ENCODE measurements around the gene ARG1.
"Not testable (repeated sequence)": the region's sequence is repeated elsewhere in the genome, so short reads cannot be mapped to it uniquely, and the experiment has no call there.

Gene ARG1

DNA sequence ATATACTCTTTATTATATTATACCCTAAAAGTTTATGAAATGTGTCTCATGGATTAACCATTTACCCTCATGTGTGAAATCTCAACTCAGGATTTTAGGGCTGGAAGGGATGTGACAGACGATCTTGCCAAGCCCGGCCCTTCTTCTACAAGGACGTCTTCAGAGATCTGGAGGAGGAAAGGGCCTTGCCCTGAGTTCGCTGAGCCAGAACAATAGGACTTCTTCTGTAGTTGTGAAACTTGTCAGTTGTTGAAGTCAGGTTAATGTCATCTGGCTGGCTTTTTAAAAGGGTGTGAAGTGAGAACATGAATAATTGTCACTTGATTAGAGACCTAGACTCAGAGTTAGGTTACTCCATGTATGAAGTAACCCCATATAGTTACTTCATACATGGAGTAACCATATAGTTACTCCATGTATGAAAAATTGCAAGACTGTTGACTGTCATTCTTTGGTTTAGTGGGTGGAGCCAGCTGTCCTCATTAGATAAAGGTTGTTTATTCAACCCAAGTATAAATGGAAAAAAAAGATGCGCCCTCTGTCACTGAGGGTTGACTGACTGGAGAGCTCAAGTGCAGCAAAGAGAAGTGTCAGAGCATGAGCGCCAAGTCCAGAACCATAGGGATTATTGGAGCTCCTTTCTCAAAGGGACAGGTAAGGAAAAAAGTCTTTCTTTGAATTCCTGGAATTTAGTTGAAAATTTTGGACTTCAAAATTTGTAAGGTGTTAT, at the start of gene ARG1:
Gene ARG1, plus strand, starts transcription at position 541 of the 730 bp plus-strand sequence. Its CDS starts 57 bp downstream, at position 598.
- H3K27ac ChIP-seq: no peak within 1 kb of the TSS
- TF ChIP-seq ZFX (IDR thresholded peaks at IDR 0.05): no peak
- TF ChIP-seq, protein P1, sequence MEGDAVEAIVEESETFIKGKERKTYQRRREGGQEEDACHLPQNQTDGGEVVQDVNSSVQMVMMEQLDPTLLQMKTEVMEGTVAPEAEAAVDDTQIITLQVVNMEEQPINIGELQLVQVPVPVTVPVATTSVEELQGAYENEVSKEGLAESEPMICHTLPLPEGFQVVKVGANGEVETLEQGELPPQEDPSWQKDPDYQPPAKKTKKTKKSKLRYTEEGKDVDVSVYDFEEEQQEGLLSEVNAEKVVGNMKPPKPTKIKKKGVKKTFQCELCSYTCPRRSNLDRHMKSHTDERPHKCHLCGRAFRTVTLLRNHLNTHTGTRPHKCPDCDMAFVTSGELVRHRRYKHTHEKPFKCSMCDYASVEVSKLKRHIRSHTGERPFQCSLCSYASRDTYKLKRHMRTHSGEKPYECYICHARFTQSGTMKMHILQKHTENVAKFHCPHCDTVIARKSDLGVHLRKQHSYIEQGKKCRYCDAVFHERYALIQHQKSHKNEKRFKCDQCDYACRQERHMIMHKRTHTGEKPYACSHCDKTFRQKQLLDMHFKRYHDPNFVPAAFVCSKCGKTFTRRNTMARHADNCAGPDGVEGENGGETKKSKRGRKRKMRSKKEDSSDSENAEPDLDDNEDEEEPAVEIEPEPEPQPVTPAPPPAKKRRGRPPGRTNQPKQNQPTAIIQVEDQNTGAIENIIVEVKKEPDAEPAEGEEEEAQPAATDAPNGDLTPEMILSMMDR (conservative IDR thresholded peaks at IDR 0.05): no peak

- no peak for TF ChIP-seq ZFX (IDR thresholded peaks at IDR 0.05)
- TF ChIP-seq, protein P1 (conservative IDR thresholded peaks at IDR 0.05): no peak
- no peak overlapping the region for H3K27ac ChIP-seq
Observed at GRCh38 chr6:131523988-131524673, 48.9 kb upstream of the ARG1 start.

GRCh38 chr6:131524695-131525336, 48.2 kb upstream of the ARG1 start:
- TF ChIP-seq ZFX (IDR thresholded peaks at IDR 0.05): no peak
- TF ChIP-seq, protein P1 (conservative IDR thresholded peaks at IDR 0.05): no peak
- H3K27ac ChIP-seq: no peak overlapping the region

DNA sequence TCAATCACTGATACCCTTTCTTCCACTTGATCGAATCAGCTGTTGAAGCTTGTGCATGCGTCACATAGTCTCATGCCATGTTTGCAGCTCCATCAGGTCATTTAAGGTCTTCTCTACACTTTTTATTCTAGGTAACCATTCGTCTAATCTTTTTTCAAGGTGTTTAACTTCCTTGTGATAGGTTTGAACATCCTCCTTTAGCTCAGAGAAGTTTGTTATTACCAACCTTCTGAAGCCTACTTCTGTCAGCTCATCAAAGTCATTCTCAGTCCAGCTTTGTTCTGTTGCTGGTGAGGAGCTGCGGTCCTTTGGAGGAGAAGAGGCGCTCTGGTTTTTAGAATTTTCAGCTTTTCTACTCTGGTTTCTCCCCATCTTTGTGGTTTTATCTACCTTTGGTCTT, 42.1 kb upstream of the ARG1 start:
- H3K27ac ChIP-seq: not testable (repeated sequence)

DNA sequence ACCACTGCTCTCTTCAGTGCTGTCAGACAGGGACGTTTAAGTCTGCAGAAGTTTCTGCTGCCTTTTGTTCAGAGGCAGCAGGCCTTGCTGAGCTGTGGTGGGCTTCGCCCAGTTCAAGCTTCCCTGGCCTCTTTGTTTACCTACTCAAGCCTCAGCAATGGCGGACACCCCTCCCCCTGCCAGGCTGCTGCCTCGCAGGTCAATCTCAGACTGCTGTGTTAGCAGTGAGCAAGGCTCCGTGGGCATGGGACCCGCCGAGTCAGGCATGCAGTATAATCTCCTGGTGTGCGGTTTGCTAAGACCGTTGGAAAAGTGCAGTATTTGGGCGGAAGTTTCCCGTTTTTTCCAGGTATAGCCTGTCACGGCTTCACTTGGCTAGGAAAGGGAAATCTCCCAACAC, 41.3 kb upstream of the ARG1 start:
- not testable (repeated sequence) for H3K27ac ChIP-seq

DNA sequence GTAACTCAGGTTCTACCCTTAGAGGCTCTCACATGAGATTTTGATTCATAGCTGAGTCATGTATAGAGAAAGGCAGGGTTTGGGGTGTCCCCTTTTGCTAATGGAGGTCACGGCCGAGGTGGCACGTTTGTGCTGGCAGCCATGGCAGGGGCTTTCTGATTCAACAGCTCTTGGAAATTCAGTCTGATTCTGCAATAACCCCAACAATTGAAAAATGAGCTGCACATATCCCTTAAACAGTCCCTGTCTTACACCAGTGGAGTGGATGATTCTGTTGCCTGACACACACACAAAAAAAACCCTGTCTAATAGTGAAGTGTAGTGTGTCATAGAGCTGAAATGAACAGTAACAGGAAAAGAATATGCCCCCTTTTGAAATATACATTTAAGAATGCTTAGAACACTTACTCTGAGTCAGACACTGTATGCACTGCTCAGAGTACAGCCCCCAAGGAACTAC, 40.4 kb upstream of the ARG1 start:
- no peak for TF ChIP-seq ZFX (IDR thresholded peaks at IDR 0.05)
- TF ChIP-seq, protein P1 (conservative IDR thresholded peaks at IDR 0.05): no peak
- no peak overlapping the region for H3K27ac ChIP-seq

DNA sequence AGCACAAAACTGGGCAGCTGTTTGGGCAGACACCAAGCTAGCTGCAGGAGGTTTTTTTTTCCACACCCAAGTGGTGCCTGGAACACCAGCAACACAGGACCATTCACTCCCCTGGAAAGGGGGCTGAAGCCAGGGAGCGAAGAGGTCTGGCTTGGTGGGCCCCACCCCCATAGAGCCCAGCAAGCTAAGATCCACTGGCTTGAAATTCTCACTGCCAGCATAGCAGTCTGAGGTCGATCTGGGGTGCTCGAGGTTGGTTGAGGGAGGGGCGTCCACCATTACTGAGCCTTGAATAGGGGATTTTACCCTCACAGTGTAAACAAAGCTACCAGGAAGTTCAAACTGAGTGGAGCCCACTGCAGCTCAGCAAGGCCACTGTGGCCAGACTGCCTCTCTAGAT, 34.4 kb upstream of the ARG1 start:
- not testable (repeated sequence) for H3K27ac ChIP-seq

DNA sequence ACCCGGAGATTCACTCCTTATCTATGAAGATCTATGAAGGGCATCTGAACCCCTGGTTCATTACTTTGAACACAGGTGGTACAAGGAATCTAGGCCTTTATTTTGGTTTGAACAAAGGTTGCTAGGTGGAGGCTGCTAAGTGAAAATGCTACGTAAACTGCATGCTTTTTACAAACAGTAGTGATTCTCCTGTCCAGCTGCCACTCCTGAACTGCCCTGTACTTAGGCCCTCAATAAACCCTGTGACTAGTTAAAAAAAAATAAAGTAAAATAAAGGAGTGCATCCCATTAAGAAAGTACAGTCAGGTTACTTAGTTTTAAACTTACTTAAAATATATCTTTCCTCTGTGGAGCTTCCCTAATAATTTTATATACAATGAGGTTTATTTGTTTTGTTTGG, 27.7 kb upstream of the ARG1 start:
- no peak overlapping the region for H3K27ac ChIP-seq
- TF ChIP-seq, protein P1 (conservative IDR thresholded peaks at IDR 0.05): no peak
- TF ChIP-seq ZFX (IDR thresholded peaks at IDR 0.05): no peak
